NCI-H1694 treated with DMSO at 0.1 percent for 48 hours (cell line): Measurements from ENCODE around the gene KIF1A.

Source experiments
- DNase-seq: peaks from one replicate; lab custom pipeline; 2025; lab: John Stamatoyannopoulos, UW

The KIF1A gene

DNA sequence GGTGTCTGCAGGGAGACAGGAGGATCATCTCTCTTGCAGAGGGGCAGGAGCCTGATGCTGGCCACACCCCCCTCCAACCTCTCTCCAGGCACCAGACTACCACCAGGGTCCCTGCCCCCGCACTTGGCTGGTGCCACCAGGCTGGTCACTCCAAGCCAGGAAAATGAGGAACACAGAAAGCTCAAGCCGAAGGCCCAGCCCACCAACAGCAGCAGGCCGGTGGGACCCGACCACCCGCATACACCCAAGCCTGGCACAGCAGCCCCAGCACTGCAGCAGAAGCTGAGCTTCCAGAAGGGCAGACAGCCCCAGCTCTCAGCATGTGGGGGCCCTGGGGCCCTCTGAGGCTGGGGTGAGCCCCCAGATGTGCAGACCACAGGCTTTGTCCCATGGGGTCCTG is 52.7 kb downstream of the KIF1A start:
- DNase-seq = no peak

DNA sequence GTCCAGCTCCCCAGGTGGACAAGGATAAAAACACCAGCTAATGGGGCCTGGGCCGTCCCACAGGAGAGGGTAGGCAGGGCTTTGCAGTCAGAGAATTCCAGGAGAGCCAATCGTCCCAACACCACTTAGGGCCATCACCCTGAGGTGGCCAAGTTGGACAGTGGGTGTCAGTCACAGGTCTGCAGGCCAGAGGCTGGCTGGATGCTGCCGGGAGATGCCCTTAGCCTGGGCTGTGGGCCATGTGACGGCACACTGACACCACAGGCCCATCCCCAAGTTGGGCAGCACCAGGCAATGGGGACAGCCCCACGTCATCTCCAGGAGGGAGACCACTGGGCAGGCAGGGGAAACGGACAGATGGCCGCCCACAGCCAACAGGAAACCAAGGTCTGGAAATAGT is 53.9 kb downstream of the KIF1A start:
- no peak for DNase-seq

DNA sequence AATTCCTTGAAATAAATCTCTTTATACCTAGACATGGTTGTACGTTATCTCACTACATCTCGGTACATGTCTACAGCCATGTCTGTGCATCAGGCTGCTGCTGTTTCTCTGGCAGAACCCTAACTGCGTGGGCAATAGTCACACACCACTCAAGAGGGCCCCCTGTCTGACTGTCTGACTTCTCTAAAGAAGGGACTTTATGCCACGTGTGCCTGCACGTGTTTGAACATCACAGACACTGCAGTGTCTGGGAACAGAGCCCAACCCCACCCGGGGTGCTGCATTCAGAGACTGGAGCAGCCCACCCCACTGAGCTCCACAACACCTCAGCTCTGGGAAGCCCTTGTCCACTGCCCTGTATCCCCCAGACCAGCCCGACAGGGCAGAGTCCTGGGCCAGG is 55.0 kb downstream of the KIF1A start:
- no peak for DNase-seq

DNA sequence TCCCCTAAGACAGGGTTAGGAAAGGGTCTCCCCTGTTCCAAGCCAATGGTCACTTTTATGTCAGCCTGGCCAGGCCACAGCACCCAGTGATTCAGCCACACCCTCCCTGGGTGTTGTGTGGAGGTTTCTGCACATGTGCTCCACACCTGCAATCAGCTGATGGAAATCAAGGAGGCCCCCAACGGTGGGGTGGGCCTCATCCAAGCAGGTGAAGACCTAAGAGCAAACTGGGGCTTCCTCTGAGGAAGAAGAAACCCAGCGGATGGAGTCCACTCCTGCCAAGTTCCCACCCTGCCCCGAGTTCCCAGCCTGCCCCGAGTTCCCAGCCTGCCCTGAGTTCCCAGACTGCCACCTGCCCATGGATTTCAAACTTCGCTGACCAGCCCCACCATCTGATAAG is 55.4 kb downstream of the KIF1A start:
- no peak for DNase-seq

DNA sequence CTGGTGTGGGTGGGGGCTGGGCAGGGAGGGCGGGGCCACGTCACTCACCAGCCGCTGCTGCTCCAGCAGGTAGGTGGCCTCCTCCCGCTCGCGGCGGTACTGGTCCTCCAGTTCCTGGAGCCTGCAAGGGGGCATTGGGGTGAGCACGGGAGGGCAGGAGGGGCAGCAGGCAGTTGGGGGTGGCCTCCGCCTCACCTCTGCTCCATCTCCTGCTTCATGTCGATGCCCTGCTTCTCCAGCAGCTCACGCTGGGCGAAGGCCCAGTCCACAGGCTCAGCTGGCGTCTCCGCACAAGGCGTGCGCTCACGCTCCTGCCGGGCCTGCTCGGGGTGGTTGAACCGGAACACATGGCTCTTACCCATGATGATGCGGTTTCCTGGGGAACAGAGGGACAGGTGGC is 57.0 kb downstream of the KIF1A start:
- DNase-seq = no peak

DNA sequence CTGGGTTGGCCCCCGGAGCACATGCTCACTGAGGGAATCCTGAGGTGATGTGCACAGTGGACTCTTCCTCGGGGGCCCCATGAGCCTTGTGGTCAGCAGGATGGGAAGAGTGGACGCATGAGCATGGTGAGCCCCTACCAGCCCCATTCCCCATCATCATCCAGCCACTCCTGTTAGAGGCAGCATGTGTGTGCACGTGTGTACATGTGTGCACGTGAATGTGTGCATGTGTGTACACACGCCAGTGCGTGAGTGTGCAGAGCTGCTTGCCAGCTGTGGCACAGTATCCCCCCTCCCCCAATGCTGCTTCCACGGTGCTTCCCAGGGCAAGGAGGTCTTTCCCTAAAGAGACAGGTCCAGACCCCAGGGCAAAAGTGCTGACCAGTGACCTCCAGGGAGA is 57.8 kb downstream of the KIF1A start:
- DNase-seq = no peak

DNA sequence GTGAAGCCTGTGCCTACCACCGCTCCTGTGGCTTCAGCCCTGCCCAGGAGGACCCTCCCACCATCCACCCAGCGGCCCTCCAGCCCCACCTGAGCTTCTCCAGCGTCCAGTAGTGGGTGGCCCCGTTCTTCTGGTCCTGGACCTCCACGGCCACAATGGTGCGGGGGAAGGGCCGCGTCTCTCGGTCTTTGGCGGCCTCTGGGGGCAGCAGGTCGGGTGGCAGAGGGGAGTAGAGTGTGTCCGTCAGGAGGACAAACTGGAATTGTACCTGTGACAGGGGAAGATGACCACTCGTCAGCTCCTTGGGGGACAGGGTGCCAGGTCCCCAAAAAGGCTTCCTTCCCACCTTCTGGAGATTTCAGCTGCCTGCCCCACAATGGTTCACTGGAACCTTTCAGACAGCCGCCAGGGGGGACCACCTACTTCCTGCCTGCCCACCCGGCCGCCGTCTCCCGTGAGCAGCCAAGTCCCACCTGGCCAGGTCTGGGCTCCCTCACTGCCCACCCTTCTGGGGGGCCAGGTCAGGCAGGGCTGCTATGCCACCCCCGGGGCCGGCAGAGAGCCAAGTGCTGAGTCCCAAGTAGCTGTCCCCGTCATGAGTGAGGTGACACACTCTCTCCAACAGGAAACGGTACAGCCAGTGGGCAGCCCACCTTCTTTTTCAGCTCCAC is 59.3 kb downstream of the KIF1A start:
- DNase-seq = no peak

DNA sequence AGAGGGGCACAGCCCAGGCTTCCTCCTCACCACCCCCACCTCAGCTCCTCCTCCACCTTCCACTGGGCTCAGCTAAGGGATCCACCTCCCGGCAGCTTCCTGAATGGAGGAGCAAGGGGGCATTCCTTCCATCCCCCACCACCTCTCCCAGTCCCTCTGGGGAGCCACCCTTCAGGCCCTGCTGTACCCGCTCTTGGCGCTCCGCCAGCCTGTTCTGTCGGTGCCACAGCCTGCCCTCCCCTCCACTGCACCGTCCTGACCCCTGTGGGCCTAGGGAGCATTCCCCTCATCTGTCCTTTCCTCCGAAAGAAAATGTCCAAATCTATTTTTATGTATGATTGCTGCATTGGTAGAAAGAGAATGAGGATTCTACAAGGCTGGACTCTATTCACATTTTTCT is 59.9 kb downstream of the KIF1A start:
- DNase-seq = no peak

DNA sequence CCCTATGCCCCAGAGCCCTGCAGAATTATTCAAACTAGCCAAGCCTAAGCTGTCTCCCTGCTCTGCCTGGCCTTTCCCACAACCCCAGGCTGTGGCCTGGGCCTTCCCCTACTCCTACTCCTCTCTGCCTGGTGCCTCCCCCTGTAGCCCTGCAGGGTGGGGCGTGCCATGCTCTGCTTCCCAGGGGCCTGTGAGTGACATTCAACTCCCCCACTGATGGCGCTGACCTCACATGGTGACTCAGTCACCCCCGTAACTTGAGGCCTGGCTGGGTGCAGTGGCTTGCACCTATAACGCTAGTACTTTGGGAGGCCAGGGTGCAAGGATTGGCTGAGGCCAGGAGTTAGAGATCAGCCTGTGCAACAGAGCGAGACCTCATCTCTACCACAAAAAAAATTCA is 60.6 kb downstream of the KIF1A start:
- no peak for DNase-seq

DNA sequence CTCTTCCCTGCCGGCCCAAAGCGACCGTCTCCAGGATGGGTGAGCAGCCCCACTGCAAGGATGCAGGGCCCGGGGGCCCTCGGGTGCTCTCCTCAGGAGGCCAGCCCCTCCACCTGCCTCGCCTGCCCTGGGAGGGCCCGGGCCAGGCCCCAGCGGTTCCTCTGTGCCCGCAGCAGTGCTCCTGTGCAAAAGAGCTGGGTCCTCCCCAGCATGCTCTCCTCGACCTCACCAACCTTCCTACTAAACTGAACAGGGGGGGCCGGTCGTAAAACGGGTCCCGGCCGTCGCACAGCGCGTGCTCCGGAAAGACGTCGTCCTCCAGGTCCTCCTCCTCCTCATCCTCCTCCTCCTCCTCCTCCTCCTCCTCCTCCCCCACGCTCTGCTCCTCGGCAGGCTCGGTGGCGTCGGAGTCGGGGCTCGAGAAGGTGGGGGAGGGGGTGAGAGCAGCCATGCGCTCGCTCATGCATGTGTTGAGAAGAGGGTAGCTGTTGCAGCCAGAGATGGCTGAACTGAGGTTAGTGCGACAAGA is 62.9 kb downstream of the KIF1A start:
- DNase-seq = no peak

DNA sequence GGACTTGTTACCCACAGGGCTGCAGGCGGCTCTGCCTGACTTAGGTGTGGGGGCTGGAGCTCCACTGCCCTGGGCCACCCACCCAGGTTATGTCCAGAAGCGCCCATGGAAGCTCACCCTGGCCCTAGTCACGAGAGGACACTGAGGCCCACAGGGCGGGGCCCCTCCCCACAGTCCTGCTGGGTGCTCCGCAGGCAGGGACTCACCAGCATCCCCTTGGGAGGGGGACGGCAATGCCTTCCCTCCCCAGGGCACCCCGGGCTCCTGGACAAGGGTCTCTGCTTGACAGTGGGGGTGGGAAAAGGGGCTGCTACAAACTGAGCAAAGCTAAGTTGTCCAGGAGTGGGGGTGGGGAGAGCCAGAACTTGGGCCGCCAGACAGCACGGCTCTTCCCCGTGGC is 67.8 kb downstream of the KIF1A start:
- DNase-seq = no peak

DNA sequence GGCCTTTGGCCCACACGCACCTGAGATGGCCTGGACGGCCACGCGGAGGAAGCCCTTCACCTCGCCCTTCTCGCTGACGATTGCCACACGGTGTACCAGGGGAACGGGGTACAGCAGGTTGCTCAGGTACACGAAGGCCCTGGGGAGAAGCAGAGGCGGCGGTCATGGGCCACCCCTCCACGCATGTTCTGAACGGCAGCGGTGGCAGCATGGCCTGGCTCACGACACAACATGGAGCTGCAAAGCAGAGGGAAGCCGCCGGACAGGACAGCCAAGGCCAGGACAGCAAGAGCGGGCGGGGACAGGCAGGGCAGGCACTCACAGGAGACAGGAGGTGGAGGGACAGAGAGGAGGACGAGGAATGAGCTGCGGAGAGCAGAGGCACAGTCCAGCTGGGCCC is 69.6 kb downstream of the KIF1A start:
- no peak for DNase-seq

DNA sequence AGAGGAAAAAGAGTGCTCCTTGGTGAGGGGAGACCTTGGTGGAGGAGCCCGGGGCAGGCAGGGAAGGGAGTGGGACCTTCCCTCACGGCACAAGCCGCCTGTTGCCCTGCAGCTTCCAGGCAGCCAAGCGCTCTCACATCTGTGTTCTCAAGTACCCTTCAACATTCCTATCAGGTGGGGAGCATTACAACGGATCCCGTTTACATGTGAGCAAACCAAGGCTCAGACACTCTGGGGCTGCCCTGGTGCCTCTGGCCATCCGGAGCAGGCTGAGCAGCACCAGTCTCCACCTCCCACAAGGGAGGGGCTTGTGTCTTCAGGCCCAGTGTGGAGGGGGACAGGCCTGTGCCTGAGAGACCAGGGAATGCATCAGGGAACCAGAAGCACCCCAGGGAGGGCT is 70.5 kb downstream of the KIF1A start:
- no peak for DNase-seq

DNA sequence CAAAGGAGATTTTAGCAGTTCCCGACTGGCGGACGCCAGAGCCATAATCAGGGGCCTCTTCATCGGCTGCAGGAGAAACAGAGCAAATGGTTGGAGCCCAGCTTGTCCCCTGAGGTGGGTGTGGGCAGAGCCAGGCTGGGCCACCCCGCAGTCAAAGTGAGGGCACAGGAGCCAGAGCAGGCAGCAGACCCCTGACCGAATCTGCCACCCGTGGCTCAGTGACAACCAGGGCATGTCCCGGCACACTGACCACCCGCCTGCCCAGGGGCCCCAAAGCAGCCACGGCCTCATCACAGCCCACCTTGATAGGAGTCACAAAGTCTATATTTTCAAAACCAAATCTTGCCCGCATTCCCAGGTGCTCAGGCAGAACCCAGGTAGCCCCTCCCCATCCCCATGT is 72.8 kb downstream of the KIF1A start:
- no peak for DNase-seq

DNA sequence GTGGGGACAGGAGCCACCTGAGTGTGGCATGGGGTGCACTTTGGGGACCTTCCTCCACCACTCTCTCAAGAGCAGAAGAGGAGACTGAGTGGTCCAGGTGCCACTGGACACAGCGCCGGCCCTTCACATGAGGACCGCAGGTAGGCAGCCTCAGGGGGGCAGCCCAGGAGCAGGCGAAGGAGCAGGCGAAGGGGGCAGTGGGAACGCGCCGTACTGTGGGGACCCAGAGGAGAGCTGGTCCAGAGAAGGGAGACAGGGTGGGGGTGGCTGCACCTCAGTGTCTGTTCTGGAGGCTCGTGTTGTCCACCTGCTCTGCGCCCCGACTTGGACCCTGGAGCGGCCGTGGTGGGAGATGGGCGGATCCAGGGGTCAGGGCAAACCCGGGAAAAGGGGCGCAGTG is 73.3 kb downstream of the KIF1A start:
- DNase-seq = no peak

DNA sequence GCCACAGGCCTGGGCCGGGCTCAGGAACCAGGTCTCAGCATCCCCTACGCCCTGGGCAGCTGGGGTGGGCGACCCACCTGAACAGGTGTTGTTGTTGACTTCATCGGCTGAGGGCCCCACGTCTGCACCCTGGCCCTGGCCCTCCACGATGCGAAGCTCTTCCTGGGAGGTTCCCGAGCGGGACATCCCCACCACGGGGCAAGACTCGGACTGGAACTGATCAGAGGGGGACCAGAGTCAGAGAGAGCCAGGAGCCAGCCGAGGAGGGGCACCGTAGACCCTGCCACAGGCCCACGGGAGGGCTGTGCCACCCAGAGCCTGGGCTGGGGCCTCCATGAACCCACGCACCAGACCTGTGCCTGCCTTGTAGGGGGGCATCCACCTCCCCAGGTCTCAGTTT is 74.1 kb downstream of the KIF1A start:
- no peak for DNase-seq

DNA sequence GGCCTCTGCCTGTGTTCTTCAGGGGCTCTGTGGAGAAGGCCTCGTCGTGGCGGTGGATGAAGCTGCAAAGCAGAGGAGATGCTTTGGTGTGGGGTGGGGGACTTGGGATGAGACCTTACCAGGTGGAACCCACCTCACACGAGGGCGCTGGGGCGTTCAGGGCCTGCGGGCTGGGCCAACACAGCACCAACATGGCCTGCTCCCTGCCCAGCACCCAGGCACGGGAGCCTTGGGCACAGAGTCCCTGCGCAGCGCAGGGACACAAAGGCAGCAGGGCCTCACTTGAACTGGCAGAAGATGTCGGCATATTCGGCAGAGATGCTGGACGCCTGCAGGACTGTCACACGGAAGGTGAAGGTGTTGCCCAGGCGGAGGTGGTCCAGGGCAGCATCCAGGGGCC is 74.6 kb downstream of the KIF1A start:
- no peak for DNase-seq

DNA sequence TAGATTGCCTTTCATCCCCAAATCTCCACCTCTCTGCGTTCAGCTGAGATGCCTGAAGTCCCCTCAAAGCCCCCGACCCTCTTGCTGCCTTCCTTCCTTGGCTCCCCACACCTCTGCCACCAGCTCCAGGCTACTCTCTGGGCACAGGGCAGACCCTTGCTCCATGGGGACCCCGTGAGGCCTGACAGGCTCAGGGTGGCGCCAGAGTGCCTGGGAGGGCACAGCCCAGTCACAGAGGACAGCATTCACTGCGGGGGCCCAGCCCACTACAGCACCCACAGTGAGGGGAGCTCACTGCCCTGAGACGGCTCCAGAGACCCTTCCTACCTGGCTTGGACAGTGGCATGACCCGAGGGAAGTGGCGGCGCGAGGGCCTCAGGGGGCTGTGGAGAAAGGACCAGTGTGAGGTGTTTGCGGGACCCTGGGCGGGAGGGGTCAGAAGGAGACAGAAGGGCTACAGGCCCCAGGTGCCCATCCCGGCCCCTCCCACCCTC is 77.4 kb downstream of the KIF1A start:
- DNase-seq = no peak

DNA sequence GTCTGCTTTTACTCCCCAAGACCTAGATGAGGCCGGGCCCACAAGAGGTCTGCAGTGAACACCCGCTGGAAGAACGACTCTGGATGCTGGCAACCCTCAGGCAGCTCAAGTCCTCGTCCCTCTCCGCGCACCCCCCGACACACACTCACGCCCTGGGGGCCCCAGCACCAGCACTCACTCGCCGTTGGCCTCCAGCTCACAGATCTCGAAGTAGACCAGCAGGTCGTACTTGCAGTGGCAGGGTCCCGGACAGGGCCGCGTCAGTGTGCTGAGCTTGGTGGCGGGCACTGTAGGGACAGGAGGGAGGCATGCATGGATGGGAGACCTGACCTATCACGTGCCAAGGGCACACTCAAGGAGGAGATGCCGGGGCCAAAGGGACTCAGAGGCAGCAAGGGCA is 78.9 kb downstream of the KIF1A start:
- DNase-seq = no peak

DNA sequence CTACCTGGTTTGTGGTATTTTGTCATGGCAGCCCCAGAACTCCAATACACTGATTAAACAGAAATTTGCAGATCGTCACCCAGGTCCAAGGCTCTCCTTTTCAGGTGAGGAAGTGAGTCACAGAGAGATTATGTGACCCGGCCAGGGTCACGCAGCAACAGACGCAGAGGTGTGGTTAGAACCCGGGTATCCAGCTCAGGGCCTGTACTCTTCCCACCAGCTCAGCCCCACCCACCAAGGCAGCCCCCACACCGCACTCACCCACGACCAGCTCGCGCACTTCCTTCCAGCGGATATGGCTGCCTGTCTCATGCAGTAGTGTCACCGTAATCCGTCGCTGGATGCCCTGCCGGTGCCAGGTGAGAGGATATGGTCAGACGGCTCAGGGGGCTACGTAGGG is 80.2 kb downstream of the KIF1A start:
- no peak for DNase-seq

DNA sequence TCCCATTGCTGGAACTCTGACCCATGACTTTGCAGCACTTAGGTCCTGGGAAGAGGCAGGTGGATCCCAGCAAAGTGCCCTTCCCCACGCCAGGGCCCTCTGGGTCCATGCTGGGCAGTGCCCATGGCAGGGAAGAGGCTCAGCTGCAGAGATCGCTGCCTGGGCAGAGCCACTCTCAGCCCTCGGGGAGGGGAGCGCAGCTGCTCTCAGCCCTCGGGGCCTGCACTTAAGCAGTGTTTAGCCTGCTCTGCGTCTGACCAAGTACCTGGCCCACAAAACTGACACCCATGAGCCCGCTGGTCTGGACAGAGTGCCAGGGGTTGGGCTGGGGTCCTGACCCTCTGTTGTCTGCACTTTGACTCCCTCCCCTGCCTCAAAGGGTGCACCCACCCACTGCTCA is 82.1 kb downstream of the KIF1A start:
- DNase-seq = no peak

DNA sequence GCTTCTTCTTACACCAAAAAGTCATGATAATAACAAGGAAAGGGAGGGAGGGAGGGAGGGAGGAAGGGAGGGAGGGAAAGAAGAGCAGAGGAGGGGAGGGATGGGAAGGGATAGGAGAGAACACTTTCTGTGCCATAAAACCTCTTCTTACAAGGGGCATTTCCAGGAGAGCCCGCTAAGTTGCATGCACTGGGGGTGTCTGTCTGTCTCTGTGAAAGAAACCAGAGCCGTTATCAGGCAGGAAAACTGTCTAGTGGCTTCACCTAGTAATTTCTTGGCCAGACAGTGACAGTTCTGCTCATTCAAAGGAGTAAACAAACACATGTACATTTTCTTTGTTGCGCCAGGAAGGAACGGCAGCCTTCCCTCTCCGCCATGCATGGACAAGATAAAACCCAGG is 82.5 kb downstream of the KIF1A start:
- no peak for DNase-seq

DNA sequence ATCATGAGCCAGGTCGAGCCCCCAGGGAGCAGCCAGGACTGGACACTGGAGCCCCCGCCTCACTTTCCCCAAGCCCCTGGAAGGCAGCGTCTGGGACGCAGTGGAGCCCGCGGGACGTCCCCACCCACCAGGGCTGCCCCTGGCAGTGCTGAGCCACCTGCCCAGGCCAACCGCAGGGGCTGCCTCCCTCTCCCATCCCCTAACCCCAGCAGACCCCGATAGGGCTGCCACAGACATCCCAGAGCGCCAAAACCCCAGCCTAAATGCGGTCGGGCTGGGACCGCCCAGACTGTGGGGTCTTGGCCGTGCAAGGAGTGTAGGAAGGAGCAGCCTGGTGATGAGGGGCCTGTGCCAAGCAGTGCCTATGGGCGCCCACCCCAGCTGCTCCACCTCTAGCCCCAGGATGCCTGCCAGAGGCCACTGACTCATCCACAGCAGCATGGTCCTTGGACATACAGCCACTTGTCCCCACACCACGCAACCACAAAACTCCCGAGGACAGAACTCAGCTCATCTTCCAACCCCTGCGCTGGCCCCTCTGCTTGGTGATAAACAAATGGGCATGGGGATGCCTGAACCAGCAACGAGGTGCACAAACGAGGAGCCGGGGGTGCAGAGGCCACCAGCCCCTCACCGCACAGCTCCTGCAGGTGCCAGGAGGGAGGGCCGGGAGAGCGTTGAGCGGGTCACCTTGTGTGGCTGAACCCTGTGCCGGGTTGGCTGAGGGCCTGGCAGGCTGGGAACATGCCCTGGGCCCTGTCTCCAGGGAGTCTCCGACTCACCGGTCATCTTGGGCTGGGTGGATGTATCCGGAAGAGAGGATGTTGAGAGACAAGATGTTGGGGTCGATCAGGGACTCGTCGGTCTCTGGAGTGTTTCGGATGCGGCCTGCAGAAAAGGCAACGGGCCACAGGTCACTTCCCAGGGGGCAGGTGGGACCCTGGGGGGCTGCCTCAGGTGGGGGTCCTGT is 83.5 kb downstream of the KIF1A start:
- DNase-seq = no peak
